ENCODE measurements around the gene C6.

C6 gene

DNA sequence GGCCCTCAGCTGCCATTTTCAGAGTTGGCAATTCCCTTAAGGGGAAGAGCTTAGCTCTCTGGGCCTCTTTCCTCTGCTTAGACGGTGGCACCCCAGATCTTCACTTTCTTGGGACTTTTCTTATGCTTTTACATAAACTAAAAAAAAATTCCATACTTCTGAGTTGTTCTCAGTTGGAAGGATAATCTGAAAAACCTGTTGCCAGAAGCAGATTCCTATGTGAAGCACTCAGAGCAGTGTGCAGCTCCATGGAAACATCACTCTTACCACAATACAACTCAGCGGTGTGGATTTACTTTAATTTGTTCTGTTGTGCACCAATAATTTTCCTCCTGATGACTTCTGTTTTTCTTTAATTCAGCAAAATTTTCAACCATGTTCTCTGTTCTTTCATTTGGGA lies 98.1 kb downstream of the C6 start:
- DNase-seq: no peak

DNA sequence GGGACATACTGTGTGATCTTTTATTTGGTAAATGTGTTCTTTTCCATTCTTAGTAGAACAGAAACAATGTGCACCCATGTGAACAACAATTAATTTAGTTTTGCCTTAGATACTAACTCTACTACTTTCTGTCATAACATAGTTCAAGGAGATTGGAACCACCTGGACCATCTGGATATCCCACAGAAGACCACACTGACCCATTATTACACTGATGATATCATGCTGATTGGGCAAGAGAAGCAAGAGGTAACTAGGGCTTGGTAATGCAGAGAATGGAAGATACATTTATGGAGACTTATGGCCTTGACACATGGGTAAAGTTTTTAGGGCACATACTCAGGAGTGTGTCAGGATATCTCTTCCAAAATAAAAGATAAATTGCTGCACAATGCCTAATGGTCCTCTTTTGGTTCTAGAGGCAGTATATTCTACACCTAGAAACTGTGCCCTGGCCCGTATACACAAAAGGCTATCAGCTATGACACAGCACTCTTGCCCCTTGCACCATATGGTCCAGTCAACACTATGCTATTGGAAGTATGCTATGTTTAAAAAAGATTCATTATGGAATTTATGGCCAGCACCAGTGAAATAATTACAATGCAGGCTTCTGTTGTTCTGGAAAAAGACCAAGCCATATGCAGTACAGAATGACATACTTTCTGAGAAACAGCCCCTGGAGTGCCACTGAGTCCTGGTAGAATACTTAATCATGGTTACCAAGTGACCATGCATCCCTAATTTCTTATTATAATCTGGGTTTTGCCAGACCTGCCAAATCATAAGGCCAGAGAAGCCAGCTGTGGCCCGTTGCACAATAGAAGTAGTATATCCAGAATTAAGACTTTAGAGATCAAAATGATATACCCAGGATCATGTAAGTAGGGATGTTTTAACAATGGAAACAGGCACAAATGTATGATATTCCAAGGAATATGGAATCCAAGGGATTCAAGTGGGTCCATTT lies 100.6 kb downstream of the C6 start:
- DNase-seq: no peak

DNA sequence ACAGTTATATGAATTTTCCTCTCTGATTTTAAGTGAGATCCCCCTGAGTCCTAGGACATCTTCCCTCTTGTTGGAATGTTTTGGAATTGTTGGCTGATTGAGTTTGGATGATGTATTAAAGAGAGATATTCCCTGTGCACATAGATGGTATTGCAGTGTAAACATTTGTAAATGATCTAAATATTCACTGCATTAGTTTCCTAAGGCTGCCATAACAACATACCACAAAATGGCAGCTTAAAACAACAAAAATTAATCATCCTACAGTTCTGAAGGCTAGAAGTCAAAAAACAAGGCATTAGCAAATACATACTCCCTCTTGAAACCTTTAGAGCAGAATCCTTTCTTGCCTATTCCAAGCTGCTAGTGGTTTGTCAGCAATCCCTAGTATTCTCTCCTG lies 104.1 kb downstream of the C6 start:
- no peak for DNase-seq

DNA sequence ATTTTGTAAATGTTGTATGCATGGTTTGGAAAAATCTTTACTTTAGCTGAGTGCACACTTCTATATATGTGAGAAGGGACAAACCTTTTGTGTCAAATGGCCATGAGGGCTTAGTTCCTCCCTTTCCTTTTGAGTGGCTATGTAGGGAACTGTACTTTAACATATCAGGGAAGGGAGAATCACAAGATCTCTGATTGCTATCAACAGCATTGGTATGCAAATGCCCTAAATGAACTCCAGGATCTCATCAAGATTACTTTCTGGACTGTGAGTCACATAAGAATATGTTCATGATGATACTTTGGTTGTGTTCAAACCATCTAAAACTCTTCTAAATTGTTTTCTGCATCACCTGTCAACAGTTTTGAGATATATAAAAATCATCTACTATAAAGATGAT lies 111.0 kb downstream of the C6 start:
- no peak for DNase-seq

DNA sequence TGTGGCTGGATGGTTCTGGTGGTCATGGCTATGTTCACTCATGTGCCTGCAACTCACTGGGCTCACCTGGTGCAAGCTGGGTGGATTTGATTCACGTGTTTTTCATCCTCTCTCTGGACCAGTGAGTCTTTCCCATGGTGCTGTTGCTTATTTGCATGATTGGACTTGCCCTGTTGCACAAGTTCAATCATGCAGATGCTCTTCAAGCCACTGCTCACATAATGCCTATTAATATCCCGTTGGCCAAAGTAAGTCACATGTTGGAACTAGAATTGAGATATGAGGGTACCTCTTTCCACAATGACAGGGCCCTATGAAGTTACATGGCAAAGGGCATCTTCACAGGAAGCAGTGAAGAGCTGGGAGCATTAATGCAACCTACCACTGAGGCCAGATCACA lies 115.7 kb downstream of the C6 start:
- no peak for DNase-seq

DNA sequence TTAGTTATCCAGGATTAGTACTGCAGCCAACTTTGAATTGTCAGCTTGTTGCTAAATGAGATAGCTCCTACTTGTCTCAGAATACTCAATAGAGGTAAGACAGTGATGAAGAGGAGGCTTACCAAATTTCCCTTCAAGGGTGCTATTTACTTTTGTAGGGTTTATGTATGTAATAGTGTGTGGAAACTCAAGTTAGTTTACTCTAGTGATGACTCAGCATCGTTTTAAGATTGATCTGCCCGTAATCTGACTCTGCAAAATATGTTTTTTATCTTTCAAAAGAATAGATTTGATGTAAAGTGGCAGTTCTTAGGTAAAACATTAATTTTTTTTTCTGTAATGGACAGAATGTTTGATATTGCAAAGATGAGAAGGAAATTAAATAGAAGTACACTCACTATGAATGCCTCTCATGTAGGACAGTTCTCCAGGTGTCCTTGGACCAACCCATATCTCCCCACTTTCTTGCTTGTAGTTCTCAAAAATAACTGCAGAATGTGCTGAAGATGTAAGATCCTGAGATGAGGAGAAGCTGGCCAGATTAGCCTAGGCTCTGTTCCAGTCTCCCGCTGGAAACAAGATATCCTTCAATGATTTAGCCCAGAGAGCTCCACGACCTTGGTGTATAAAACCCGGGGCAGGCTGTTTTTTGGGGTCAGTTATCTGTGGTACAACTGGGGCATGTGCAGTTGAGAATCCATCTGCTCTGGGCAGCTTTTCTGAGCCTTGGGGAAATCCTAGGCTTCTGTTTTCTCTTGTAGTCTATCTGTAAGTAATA lies 117.8 kb downstream of the C6 start:
- no peak for DNase-seq

DNA sequence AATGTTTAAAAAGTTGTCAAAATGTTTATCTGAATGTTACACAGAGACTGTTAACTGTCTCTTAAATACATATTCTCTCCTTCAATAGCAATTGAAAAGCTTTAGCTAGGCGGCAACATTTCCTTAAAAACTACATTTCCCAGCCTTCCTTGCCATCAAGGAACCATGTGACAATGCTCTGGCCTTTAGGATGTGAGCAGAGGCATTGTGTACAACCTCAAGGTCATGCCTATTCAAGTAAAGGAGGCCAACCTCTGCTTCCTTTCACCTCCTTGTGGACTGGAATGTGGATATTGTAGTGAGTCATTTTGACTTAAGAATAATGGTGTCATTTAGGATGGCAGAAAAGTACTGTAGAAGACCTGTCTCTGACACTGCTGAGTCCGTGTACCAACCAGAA lies 118.5 kb downstream of the C6 start:
- DNase-seq: no peak

DNA sequence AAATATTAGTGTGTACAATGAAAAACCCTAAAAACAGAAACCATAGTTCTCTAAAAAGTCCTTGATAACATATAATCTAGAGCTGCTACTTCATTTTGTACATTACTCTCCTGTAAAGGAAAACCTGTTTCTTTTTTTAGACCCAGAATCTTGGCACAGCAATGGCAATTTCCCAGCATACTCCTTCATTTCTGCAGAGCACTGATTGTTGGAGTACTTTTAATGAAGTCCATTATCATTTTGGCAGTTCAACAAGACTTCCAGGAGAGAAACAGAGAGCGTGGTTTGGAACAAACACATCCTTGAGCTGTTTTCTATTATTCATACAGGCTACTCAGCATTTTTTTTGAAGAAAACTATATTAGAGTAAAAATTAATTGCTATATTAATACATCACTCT lies 119.5 kb downstream of the C6 start:
- DNase-seq: no peak

Measured in NCI-H1436 (cell line).